Measurements from ENCODE around the gene UBE2G2. TPM values are rescaled to one million over a fixed set of nuclear protein-coding genes. Genes with fewer than 3 reads are reported as not detected.

The UBE2G2 gene
- total and polyA plus RNA-seq, 11 donors: 44.3 to 84.4 (median 63.3) TPM

DNA sequence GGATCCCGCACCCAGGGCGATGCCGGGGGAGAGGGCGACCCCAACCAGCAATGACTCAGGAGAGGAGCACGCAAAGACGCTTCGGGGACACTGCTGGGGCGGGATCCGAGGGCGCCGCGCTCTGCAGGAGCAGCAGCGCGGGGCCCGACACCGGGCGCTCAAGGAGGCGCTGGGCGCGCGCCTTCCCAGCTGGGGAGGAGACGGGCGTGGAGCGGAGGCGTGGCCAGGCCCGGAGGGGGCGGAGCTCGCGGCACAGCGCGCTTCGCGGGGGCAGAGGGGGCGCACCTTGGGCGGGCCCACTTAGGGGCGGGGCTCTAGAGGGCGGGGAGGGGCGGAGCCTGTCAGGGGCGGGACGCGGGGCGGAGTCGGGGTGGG is 15.9 kb upstream of the UBE2G2 start:
- 0 to 3% (median 1%) methylated on average over 10 to 43 of the region's 43 CpGs for WGBS, 4 donors
- H3K4me1 ChIP-seq: peaks cover 0 to 39% (median 24%) of the 10 kb centered on the region in 12 donors
- peaks cover 0 to 18% (median 13%) of the 10 kb centered on the region in 9 donors for H3K36me3 ChIP-seq
- peak; percentile 90 to 98 (median 93) for ATAC-seq
- H3K4me3 ChIP-seq: peak overlapping the region; percentile 72 to 97 (median 88)
- TF ChIP-seq, protein P1, sequence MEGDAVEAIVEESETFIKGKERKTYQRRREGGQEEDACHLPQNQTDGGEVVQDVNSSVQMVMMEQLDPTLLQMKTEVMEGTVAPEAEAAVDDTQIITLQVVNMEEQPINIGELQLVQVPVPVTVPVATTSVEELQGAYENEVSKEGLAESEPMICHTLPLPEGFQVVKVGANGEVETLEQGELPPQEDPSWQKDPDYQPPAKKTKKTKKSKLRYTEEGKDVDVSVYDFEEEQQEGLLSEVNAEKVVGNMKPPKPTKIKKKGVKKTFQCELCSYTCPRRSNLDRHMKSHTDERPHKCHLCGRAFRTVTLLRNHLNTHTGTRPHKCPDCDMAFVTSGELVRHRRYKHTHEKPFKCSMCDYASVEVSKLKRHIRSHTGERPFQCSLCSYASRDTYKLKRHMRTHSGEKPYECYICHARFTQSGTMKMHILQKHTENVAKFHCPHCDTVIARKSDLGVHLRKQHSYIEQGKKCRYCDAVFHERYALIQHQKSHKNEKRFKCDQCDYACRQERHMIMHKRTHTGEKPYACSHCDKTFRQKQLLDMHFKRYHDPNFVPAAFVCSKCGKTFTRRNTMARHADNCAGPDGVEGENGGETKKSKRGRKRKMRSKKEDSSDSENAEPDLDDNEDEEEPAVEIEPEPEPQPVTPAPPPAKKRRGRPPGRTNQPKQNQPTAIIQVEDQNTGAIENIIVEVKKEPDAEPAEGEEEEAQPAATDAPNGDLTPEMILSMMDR (IDR thresholded peaks at IDR 0.05): no peak
- TF ChIP-seq POLR2A (IDR thresholded peaks at IDR 0.05): no peak
- H3K9me3 ChIP-seq: peaks cover 0 to 32% (median 5%) of the 10 kb centered on the region in 12 donors
- peak overlapping the region; percentile 85 to 99 (median 96) for H3K27ac ChIP-seq
- H3K27me3 ChIP-seq: no peaks in the 10 kb centered on the region
- DNase-seq: peak; percentile 93 to 98 (median 93)
- intact Hi-C loops (cut with DNase I): loop anchor here in 8 of 10 donors (2.0 to 10.0 kb wide), 6 partner anchors 35 to 317 kb away; partner anchors contain the start of gene PTTG1IP (in 4 of the 8)

DNA sequence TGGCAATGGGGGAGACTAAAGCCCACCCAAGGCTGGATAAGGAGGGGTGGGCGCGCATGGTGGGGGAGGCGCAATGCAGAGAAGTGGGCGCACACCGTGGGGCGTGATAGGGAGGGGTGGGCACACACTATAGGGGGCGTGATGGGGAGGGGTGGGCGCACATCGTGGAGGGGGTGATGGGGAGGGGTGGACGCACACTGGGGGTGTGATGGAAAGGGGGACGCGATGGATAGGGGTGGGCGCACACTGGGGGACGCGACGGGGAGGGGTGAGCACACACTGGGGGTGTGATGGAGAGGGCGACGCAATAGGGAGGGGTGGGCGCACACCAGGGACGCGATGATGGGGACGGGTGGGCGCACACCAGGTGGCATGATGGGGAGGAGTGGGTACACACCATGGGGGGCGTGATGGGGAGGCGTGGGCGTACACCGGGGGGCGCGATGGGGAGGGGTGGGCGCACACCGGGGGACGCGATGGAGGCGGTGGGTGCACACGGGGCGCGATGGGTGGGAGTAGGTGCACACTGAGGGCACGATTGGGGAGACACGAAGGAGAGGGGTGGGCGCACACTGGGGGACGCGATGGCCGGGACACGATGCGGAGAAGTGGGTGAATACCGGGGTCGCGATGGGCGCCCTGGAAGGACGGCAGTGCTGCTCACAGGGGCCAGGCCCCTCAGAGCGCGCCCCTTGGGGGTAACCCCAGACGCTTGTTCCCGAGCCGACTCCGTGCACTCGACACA is 15.3 kb upstream of the UBE2G2 start:
- ATAC-seq (peak in 2 of 4 donors; percentile 1 to 4), DNase-seq (peak in 3 of 5 donors; percentile 36 to 50 (median 44))
- TF ChIP-seq, protein P1 (IDR thresholded peaks at IDR 0.05): no peak
- no peak for TF ChIP-seq POLR2A (IDR thresholded peaks at IDR 0.05)
- Histone ChIP-seq H3K27ac (peak overlapping the region in 7 of 12 donors; percentile 47 to 99 (median 94)), H3K4me1 (peaks cover 0 to 39% (median 24%) of the 10 kb centered on the region in 12 donors), H3K27me3 (no peaks in the 10 kb centered on the region), H3K4me3 (peak overlapping the region; percentile 72 to 97 (median 88)), H3K9me3 (peaks cover 0 to 27% (median 2%) of the 10 kb centered on the region in 12 donors), H3K36me3 (peaks cover 0 to 23% (median 17%) of the 10 kb centered on the region in 9 donors)
- intact Hi-C loops (cut with DNase I): loop anchor here in 8 of 10 donors (2.0 to 10.0 kb wide), 6 partner anchors 35 to 318 kb away; partner anchors contain the start of gene PTTG1IP (in 4 of the 8)
- WGBS, 4 donors: 59 to 71% (median 63%) methylated on average over 56 to 57 of the region's 57 CpGs

DNA sequence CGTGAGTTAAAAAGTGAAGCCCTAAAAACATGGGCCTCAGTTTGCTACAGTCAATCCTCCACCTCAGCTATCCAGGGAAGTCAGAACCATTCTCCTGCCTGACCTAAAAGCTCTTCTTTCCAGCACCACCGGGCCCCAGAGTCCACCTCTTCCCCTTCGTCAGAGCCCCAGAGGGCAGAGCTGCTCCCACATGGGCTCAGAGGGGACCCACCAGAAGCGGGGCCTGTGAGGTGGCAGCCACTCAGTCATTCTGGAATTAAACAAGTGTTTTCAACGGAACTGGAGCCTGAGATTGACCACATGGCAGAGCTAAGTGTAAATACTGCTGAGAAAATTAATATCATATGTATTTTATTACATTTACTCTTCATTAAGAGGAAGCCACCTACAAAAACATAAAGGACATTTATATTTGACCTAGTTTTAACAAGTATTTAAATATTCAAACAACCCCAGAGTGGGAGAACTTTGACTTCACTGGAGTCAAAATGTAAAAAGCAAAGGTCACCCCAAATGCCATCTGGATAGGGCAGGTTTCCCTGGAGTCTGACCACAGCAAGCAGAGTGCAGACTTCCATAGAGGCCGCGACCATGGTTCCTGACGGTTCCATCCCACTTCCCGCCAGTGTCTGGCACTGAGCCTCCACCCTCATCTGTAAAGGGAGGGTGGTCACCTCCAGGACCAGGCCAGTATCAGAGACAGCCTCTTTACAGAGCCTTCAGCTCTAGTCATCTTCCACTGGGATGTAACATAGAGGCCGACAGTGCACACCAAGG is 14.4 kb upstream of the UBE2G2 start:
- Histone ChIP-seq H3K36me3 (peaks cover 0 to 32% (median 23%) of the 10 kb centered on the region in 9 donors), H3K4me3 (no peak overlapping the region), H3K4me1 (peaks cover 0 to 39% (median 24%) of the 10 kb centered on the region in 12 donors), H3K27me3 (no peaks in the 10 kb centered on the region), H3K9me3 (peaks cover 0 to 21% (median 0%) of the 10 kb centered on the region in 12 donors), H3K27ac (peak overlapping the region in 2 of 12 donors; percentile 9 to 10)
- DNase-seq (peak in 1 of 5 donors; percentile 51), ATAC-seq (no peak)
- WGBS, 4 donors: 54 to 62% (median 57%) methylated on average over 10 of the region's 10 CpGs
- TF ChIP-seq, protein P1 (IDR thresholded peaks at IDR 0.05): no peak
- TF ChIP-seq POLR2A (IDR thresholded peaks at IDR 0.05): no peak
- intact Hi-C loops (cut with DNase I): loop anchor here in 8 of 10 donors (2.0 to 10.0 kb wide), 6 partner anchors 36 to 319 kb away; partner anchors contain the start of gene PTTG1IP (in 4 of the 8)

Measured in heart left ventricle (tissue), 16 donors.